WERI-Rb-1 (cell line): ENCODE measurements around the gene EPB41L2.
"Not testable (repeated sequence)": the region's sequence is repeated elsewhere in the genome, so short reads cannot be mapped to it uniquely, and the experiment has no call there.

Experiments used
- DNase-seq: peaks from one replicate; pipeline ENCODE4 v3.0.0-alpha.2; 2020
- H3K27ac ChIP-seq: fragments of 250-450 bp; sonication (Bioruptor Pico); 2 replicates; pipeline ENCODE4 v1.5.1; 2020; ENCODE audit warnings: mild to moderate bottlenecking, moderate library complexity
- H3K27me3 ChIP-seq: fragments of 250-450 bp; sonication (Bioruptor Pico); 2 replicates; pipeline ENCODE4 v1.5.1; 2021; ENCODE audit warnings: mild to moderate bottlenecking, low read depth, moderate library complexity; ENCODE audit not compliant: insufficient read depth, severe bottlenecking
- H3K36me3 ChIP-seq: fragments of 250-450 bp; sonication (Bioruptor Pico); 2 replicates; pipeline ENCODE4 v1.5.1; 2020; ENCODE audit warnings: mild to moderate bottlenecking, moderate library complexity
- H3K4me3 ChIP-seq: 2 replicates; pipeline ENCODE4 v1.5.1; 2011; ENCODE audit warnings: low read depth, mild to moderate bottlenecking, control low read depth, low read length
- H3K9me3 ChIP-seq: fragments of 250-450 bp; sonication (Bioruptor Pico); 2 replicates; pipeline ENCODE4 v1.5.1; 2021; ENCODE audit warnings: mild to moderate bottlenecking, moderate library complexity; ENCODE audit not compliant: severe bottlenecking
- TF ChIP-seq, protein P1 (sequence below): IDR thresholded peaks from 2 replicates; pipeline ENCODE4 v1.5.1; 2011; ENCODE audit warnings: low read depth, mild to moderate bottlenecking, control low read depth, inconsistent platforms, low read length

Gene EPB41L2

DNA sequence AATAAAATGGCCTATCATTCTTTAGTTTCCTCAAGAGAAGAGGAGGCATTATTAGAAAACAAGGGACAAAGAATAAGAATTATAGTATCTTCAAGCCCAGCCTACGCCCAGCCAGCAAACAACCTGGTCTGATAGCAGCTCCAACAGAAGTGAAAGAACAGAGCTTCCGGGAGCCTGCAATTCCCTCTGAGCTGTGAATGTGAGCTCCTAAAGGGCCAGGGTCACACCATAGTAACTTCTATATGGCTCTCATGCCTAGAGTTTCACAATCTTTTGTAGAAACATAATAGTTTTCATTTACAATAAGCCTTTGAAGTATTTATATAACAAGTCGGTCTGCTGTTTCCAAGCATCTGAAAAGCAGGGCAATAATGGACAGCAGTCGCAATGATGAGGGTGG, 119.3 kb downstream of the EPB41L2 start:
- no peaks in the 10 kb centered on the region for H3K36me3 ChIP-seq
- H3K4me3 ChIP-seq, result no peak overlapping the region
- TF ChIP-seq, protein P1, sequence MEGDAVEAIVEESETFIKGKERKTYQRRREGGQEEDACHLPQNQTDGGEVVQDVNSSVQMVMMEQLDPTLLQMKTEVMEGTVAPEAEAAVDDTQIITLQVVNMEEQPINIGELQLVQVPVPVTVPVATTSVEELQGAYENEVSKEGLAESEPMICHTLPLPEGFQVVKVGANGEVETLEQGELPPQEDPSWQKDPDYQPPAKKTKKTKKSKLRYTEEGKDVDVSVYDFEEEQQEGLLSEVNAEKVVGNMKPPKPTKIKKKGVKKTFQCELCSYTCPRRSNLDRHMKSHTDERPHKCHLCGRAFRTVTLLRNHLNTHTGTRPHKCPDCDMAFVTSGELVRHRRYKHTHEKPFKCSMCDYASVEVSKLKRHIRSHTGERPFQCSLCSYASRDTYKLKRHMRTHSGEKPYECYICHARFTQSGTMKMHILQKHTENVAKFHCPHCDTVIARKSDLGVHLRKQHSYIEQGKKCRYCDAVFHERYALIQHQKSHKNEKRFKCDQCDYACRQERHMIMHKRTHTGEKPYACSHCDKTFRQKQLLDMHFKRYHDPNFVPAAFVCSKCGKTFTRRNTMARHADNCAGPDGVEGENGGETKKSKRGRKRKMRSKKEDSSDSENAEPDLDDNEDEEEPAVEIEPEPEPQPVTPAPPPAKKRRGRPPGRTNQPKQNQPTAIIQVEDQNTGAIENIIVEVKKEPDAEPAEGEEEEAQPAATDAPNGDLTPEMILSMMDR, result no peak
- no peaks in the 10 kb centered on the region for H3K9me3 ChIP-seq
- no peaks in the 10 kb centered on the region for H3K27me3 ChIP-seq
- no peak overlapping the region for H3K27ac ChIP-seq
- DNase-seq, result no peak

DNA sequence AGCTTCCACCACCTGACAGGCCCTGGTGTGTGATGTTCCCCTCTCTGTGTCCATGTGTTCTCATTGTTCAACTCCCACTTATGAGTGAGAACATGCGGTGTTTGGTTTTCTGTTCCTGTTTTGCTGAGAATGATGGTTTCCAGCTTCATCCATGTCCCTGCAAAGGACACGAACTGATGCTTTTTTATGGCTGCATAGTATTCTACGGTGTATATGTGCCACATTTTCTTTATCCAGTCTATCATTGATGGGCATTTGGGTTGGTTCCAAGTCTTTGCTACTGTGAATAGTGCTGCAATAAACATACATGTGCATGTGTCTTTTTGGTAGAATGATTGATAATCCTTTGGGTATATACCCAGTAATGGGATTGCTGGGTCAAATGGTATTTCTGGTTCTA, 120.3 kb downstream of the EPB41L2 start:
- DNase-seq, H3K9me3 ChIP-seq, H3K27ac ChIP-seq, H3K27me3 ChIP-seq, H3K36me3 ChIP-seq, H3K4me3 ChIP-seq: not testable (repeated sequence)

DNA sequence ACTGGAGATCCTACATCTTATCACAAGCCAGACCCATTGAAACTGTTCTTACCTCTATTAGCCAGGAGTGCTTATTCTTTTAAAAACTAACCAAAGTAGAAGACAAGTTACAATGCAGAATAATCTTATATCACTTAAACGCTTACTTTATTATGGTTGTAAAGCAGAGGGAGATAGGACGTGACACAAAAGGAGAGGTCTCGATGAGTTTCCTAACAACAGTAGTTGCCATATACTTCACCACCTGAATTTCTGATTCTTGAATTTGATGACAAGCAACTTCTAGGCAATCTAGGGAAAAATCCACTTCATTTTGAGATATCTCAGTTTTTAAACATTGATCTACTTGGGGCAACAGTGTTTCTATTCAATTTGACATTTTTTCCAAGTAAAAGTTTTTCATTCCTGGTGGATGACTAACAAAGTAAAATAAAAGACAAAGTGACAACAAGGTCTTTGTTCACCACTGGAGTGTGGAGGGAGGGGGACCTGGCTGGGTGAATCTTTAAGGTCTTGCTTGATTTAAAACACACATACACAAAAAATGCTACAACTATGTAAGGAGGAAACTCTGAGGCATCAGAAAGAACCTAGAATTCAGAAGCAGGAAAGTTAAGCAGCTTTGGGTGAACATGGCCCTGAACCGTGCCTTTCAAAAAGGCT, 125.0 kb downstream of the EPB41L2 start:
- Histone ChIP-seq H3K27ac (no peak overlapping the region), H3K9me3 (no peaks in the 10 kb centered on the region), H3K4me3 (no peak overlapping the region), H3K27me3 (no peaks in the 10 kb centered on the region), H3K36me3 (no peaks in the 10 kb centered on the region)
- TF ChIP-seq, protein P1, result no peak
- no peak for DNase-seq

DNA sequence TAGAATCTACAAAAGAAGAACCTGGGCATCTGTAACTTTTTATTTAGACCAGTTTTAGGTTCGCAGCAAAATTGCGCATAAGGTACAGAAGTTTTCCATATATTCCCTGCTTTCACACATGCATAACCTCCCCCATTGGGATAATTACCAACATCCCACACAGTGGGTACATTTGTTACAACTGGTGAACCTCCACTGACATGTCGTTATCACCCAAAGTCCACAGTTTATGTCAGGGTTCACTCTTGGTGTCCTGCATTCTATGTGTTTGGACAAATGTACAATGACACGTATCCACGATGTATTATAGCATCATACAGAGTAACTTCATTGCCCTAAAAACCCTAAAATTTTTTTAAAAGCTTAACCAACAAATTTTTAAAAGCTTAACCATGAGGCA, 126.1 kb downstream of the EPB41L2 start:
- no peaks in the 10 kb centered on the region for H3K9me3 ChIP-seq
- H3K36me3 ChIP-seq, result no peaks in the 10 kb centered on the region
- no peak overlapping the region for H3K4me3 ChIP-seq
- H3K27ac ChIP-seq, result no peak overlapping the region
- no peaks in the 10 kb centered on the region for H3K27me3 ChIP-seq
- TF ChIP-seq, protein P1, result no peak
- DNase-seq, result no peak

DNA sequence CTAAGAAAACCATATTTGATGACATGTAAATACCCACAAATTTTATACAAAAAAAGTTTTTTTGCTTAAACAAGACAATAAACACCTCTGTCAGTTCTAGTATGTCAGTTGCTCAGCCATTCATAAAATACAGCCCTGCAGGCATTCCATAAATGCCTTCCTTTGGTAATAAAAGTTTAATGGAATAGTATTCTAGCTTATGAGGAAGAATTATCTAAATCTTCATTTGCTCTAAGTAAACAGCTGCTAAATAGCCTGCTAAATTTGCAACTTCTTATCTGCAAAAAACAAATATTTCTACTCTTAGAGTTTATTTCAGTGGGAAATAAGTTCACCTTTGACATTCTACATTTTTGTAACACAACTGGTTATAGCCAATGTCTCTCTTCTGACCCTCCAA, 127.1 kb downstream of the EPB41L2 start:
- TF ChIP-seq, protein P1, result no peak
- H3K9me3 ChIP-seq, result no peaks in the 10 kb centered on the region
- H3K27ac ChIP-seq, result no peak overlapping the region
- no peaks in the 10 kb centered on the region for H3K36me3 ChIP-seq
- no peaks in the 10 kb centered on the region for H3K27me3 ChIP-seq
- no peak overlapping the region for H3K4me3 ChIP-seq
- no peak for DNase-seq

DNA sequence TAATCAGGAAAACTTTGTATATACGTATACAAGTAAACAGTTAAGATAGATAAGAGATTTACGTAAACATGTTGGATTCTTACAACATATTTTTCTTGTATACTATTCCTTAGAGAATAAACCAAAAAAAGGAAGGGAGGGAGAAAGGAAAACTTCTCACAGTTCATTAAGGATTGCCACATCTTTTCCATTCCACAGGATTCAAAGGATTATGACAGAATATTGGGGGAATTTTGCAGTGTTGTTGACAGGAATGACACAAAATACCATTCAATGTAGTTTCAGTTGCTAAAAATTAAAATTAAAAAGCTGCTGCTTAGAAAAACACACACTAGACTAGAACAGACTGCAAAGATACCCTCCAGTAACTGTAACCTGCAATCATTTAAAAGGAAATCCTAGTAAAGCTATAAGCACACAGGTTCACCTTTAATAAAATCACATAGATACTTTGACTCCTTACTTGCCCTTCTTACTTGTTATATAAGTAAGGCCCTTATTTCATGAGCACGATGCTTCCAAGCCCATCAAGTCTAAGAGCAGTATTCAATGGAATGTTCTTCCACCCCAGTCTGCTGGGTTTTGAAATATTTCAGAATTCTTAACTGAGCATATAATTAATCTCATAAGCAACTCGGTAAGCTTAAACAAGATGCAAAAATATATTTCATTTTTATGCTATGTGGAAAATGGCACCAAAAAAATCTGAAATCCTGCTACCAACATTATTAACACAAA, 128.0 kb downstream of the EPB41L2 start:
- Histone ChIP-seq H3K27ac (no peak overlapping the region), H3K9me3 (no peaks in the 10 kb centered on the region), H3K27me3 (no peaks in the 10 kb centered on the region), H3K4me3 (no peak overlapping the region), H3K36me3 (no peaks in the 10 kb centered on the region)
- no peak for DNase-seq
- TF ChIP-seq, protein P1, result no peak
